Loucy (cell line): ENCODE data around the gene NEUROD6.

ENCODE experiments used
- CTCF ChIP-seq: fragments of 200-600 bp; sonication (generic); conservative IDR thresholded peaks from 2 replicates; pipeline ENCODE4 v1.5.1; 2014; ENCODE audit warnings: mild to moderate bottlenecking, antibody characterized with exemption, low read length
- EZH2phosphoT487 ChIP-seq: fragments of 200-600 bp; IDR thresholded peaks from 2 replicates; pipeline ENCODE4 v1.6.1; 2018; ENCODE audit warnings: antibody characterized with exemption, mild to moderate bottlenecking, moderate library complexity, borderline replicate concordance

DNA sequence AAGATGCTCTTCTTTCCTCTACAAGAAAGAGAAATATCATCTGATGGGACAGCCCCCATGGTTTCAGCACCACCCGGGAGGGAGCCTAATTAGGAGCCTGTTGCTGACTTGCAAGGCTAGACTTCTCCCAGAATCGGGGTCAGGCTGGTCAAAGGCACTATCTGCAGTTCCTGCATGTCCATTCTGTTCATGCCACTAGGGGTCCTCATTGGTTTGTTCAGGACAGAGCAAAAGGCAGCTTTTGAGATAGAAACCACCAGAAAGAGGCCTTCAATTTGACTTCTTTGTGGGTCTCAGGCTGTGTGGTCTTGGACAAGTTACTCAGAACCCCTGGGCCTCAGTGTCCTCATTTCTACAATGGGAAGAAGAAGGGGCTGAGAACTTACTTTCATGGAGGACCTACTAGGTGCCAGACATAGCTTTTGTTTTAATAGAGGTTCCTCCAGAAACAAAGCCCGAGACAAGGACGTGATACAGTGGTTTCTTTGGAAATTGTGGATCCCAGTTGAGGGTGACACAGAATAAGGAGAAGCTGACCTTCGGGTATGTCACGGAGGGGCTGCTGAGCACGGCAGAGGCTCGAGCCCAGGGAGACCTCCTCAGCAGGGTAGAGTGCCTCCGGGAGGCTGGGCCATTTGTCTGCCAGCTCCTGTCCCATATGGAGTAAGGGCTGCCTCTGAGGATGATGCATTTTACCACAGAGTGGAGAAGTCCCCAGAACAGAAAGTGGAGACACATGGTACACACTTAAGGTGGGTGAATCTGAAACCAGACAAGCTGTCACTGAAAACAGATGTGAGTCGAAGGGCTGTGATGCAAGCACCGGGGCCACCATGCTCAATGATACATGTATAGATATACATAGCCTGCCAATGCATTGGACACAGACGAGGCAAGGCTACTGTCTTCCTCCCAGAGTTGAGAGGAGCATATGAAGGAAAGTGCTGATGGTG is 33.1 kb upstream of the NEUROD6 start:
- TF ChIP-seq CTCF (peak; percentile 73), EZH2phosphoT487 (no peak)
